A549 treated with AZD9567 at 1 μM for 4 hours (cell line): ENCODE measurements around the gene CABP1. TPM values are rescaled to one million over a fixed set of nuclear protein-coding genes. Genes with fewer than 3 reads are reported as not detected.

Experiments
- total RNA-seq: library from RNA; stranded (reverse); fragments of 200-300 nt; extraction: Qiagen RNA extraction; gene quantifications from 5 replicates; pipeline ENCODE4 v1.2.3, GENCODE V29; 2022; ENCODE audit not compliant: insufficient read depth

Gene CABP1
- 0.11 to 0.35 TPM (median 0.28 TPM) in 4 of 5 replicates, not detected in the other for total RNA-seq

DNA sequence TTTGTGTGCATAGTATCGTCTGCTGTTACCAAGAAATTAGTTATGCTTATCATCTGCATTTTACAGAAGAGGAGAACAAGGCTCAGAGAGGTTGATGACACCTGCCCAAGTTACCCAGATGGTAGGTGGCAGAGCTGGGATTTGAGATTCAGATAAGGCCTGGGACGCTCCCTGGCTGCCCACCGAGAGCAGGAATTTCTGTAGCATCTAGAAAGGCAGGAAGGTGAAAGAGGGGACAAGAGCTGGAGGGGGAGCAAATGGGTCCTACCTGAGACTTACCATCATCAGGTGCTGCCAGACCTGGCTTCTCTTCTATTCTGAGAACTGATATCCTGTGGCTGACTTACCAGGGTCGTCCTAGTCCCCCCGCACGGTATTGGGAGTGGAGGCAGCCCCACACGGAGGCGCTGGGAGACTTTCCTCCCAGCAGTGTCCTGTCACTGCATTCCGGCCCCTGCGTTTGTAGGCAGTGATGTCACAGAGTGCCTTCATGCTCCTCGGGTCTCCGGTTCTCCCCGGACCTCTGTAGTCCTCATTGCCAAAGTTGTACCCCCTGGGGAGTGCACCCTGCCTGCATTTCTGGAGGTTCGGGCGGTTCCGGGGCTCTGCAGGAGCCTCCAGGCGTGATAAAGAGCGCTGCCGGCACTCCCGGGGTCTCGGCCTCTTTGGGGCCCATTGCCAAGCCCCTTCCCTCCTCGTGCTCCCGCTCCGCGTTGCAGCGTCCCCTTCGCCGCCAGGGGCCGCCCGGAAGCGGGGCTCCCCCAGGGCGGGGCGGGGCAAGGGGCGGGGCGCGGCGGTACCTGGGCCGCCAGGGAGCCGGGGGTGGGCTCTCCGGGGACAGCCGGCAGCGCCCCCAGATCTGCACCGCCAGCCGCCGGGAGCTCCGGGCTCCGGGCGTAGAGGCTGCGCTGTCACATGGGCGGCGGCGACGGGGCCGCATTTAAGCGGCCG is at the start of gene CABP1:
Gene CABP1, plus strand, starts transcription at position 856 of the 951 bp plus-strand sequence. Its CDS starts 60 bp downstream, at position 916.

DNA sequence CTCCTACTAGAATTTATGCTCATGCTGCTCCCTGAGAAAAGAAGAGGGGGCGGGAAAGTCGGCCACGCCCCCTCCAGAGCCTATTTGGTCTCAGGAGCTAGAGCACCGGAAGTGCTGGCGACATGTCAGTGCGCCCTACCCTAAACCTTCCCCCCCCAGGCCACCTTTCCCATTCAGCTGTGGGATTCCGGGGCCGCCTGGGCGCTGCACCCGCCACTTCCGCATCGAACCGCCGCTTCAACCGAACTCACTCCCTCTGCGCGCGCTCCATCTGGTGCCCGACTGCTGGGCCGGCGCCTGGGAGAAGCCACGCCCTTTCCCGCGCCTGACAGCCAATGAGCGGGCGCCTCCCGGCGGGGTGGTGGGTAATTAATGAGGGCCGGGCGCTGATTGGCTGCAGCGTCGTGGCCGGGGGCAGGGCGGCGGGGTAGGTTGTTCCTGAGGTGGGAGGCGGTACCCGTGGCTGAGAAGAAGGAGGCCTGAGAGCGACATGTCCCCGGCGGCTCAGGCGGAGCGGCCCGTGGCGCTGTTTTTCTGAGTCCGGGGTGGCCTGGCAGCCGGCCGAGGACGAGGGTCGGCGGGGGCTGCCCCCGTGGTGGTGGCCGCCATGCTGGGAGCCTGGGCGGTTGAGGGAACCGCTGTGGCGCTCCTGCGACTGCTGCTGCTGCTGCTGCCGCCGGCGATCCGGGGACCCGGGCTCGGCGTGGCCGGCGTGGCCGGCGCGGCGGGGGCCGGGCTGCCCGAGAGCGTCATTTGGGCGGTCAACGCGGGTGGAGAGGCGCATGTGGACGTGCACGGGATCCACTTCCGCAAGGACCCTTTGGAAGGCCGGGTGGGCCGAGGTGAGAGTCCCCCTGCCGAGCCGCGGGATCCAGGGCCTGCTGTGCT is 46.5 kb downstream of the CABP1 start, which contains the start of gene MLEC:
Gene MLEC, plus strand, starts transcription at position 460 of the 888 bp plus-strand sequence. Its CDS starts 148 bp downstream, at position 608.

DNA sequence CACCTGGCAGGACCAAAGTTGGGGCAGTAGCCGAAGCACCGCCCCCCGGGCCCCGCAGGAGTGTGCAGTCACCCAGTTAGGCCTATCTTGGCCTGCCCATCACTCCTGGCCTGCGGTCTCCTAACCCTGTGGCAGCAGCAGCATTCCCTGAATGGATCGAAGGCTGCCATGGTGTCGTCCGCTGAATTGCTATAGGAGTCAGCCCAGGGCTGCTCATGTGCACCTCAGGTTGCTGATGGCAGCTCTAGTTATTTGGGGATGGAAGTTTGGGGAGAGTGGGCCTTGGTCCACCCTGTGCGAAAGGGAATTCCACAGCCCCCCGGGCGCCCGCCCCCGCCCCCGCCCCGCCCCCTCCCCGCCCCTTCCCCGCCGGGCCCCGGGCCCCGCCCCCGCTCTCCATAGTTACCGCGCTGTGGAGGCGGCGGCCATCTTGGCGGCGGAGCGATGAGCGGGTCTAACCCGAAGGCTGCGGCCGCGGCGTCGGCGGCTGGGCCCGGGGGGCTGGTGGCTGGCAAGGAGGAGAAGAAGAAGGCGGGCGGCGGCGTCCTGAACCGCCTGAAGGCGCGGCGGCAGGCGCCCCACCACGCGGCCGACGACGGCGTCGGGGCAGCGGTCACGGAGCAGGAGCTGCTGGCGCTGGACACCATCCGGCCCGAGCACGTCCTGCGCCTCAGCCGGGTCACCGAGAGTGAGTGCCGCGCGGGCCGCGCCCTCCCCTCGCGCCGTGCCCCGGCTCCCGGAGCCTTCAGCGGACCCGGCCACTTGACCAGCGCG is 69.8 kb downstream of the CABP1 start, which contains the start of gene UNC119B:
Gene UNC119B, plus strand, starts transcription at position 428 of the 774 bp plus-strand sequence. Its CDS starts 17 bp downstream, at position 445.

Other genes starting within 250 kb of the CABP1 start
- 761 to 881 TPM (median 868 TPM) in 5 replicates for gene COX6A1, start 202.5 kb upstream of the CABP1 start, total RNA-seq
- 72.5 to 78.7 TPM (median 73.7 TPM) in 5 replicates for gene TRIAP1, start 194.2 kb upstream of the CABP1 start, total RNA-seq
- gene GATC, start 194.2 kb upstream of the CABP1 start, total RNA-seq = 20.8 to 28.5 TPM (median 25.1 TPM) in 5 replicates
- gene SRSF9, start 170.9 kb upstream of the CABP1 start, total RNA-seq = 155 to 217 TPM (median 207 TPM) in 5 replicates
- 639 to 706 TPM (median 667 TPM) in 5 replicates for gene DYNLL1, start 144.5 kb upstream of the CABP1 start, total RNA-seq
- 25.7 to 35.3 TPM (median 27.4 TPM) in 5 replicates for gene COQ5, start 111.5 kb upstream of the CABP1 start, total RNA-seq
- 93.7 to 205 TPM (median 102 TPM) in 5 replicates for gene RNF10, start 106.3 kb upstream of the CABP1 start, total RNA-seq
- 54.6 to 62.8 TPM (median 56.8 TPM) in 5 replicates for gene POP5, start 59.2 kb upstream of the CABP1 start, total RNA-seq
- 80.2 to 99.7 TPM (median 87.2 TPM) in 5 replicates for gene MLEC, start 46.5 kb downstream of the CABP1 start, total RNA-seq
- gene UNC119B, start 69.8 kb downstream of the CABP1 start, total RNA-seq = 27.4 to 31.5 TPM (median 29.3 TPM) in 5 replicates
- gene ACADS, start 85.2 kb downstream of the CABP1 start, total RNA-seq = 8.4 to 12.4 TPM (median 11.6 TPM) in 5 replicates